Osteocyte (in vitro differentiated cells): ENCODE measurements around the gene XRCC4. TPM values are rescaled to one million over a fixed set of nuclear protein-coding genes. Genes with fewer than 3 reads are reported as not detected.

ENCODE experiments used
- DNase-seq: peaks from one replicate; pipeline ENCODE4 v3.0.0; 2021; ENCODE audit warnings: mixed read lengths; ENCODE audit not compliant: unreplicated experiment; ENCODE audit errors: extremely low spot score
- H3K27ac Mint-ChIP-seq: one replicate; pipeline ENCODE4 v1.8.0; 2021; ENCODE audit warnings: mild to moderate bottlenecking, mixed read lengths; ENCODE audit not compliant: unreplicated experiment
- H3K27me3 Mint-ChIP-seq: one replicate; pipeline ENCODE4 v1.8.0; 2021; ENCODE audit warnings: mixed read lengths; ENCODE audit not compliant: unreplicated experiment
- H3K36me3 Mint-ChIP-seq: one replicate; pipeline ENCODE4 v1.8.0; 2021; ENCODE audit warnings: mixed read lengths; ENCODE audit not compliant: unreplicated experiment
- H3K4me1 Mint-ChIP-seq: one replicate; pipeline ENCODE4 v1.8.0; 2021; ENCODE audit warnings: mixed read lengths; ENCODE audit not compliant: unreplicated experiment
- H3K4me3 Mint-ChIP-seq: one replicate; pipeline ENCODE4 v1.8.0; 2021; ENCODE audit warnings: mild to moderate bottlenecking, moderate library complexity, mixed read lengths; ENCODE audit not compliant: unreplicated experiment
- H3K9me3 Mint-ChIP-seq: one replicate; pipeline ENCODE4 v1.8.0; 2021; ENCODE audit warnings: mixed read lengths; ENCODE audit not compliant: unreplicated experiment
- total RNA-seq: library from RNA; stranded (reverse); gene quantifications from 2 replicates; pipeline ENCODE4 v1.2.1, GENCODE V29; 2021
- TF ChIP-seq, protein P1 (sequence below): fragments of 200-600 bp; sonication (generic); IDR thresholded peaks from 2 replicates; pipeline ENCODE4 v1.5.0; 2021; ENCODE audit warnings: antibody characterized with exemption, mild to moderate bottlenecking, moderate library complexity

XRCC4 gene
- total RNA-seq, 1 donor from 2014 or later: 4.2 TPM

DNA sequence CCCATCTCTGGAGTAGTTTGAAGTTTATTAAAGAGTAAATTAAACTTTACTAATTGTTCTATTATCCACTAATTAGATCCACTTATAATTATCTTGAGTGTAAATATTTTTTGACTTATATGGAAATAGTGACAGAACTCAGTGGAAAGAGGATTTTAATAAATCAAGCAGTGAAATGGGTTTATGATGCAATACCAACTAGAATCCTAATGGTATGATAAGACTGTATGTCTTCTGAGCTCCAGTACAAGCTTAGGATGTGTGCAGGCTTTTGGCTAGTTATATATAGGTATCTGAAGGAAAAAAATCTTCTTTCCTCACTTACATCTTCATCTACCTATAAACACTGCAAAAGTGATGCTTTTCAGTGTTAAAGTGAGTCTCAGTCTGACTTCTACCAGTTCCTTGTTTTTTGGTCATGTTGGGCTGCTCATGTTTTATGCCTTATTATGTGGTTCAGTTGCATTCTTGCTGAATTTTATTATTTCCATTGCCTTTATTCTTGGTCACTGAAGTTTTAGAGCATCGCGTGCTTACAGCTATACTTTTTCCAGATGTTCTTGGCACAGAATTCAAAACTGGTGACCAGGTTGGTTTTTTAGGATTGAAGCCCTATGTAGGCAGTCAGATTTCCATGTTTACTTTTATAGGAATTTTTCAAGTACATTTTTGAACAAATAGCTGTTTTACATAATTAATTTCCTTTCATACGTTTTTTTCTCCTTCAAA lies 30.5 kb downstream of the XRCC4 start:
- H3K9me3 Mint-ChIP-seq: peaks cover 5% of the 10 kb centered on the region
- DNase-seq: no peak
- H3K4me3 Mint-ChIP-seq: no peak overlapping the region
- peaks cover 6% of the 10 kb centered on the region for H3K36me3 Mint-ChIP-seq
- no peaks in the 10 kb centered on the region for H3K27me3 Mint-ChIP-seq
- H3K27ac Mint-ChIP-seq: no peak overlapping the region
- TF ChIP-seq, protein P1, sequence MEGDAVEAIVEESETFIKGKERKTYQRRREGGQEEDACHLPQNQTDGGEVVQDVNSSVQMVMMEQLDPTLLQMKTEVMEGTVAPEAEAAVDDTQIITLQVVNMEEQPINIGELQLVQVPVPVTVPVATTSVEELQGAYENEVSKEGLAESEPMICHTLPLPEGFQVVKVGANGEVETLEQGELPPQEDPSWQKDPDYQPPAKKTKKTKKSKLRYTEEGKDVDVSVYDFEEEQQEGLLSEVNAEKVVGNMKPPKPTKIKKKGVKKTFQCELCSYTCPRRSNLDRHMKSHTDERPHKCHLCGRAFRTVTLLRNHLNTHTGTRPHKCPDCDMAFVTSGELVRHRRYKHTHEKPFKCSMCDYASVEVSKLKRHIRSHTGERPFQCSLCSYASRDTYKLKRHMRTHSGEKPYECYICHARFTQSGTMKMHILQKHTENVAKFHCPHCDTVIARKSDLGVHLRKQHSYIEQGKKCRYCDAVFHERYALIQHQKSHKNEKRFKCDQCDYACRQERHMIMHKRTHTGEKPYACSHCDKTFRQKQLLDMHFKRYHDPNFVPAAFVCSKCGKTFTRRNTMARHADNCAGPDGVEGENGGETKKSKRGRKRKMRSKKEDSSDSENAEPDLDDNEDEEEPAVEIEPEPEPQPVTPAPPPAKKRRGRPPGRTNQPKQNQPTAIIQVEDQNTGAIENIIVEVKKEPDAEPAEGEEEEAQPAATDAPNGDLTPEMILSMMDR: no peak
- no peaks in the 10 kb centered on the region for H3K4me1 Mint-ChIP-seq

- H3K4me1 Mint-ChIP-seq: no peaks in the 10 kb centered on the region
- TF ChIP-seq, protein P1: no peak
- no peak overlapping the region for H3K27ac Mint-ChIP-seq
- peaks cover 6% of the 10 kb centered on the region for H3K36me3 Mint-ChIP-seq
- no peak overlapping the region for H3K4me3 Mint-ChIP-seq
- H3K9me3 Mint-ChIP-seq: peaks cover 5% of the 10 kb centered on the region
- DNase-seq: no peak
- no peaks in the 10 kb centered on the region for H3K27me3 Mint-ChIP-seq
Measured at GRCh38 chr5:83109380-83109779, 32.0 kb downstream of the XRCC4 start.

GRCh38 chr5:83115816-83116215 lies 38.5 kb downstream of the XRCC4 start:
- TF ChIP-seq, protein P1: no peak
- H3K27me3 Mint-ChIP-seq: no peaks in the 10 kb centered on the region
- peaks cover 14% of the 10 kb centered on the region for H3K36me3 Mint-ChIP-seq
- H3K4me3 Mint-ChIP-seq: no peak overlapping the region
- H3K4me1 Mint-ChIP-seq: no peaks in the 10 kb centered on the region
- no peak for DNase-seq
- peaks cover 10% of the 10 kb centered on the region for H3K9me3 Mint-ChIP-seq
- H3K27ac Mint-ChIP-seq: no peak overlapping the region

DNA sequence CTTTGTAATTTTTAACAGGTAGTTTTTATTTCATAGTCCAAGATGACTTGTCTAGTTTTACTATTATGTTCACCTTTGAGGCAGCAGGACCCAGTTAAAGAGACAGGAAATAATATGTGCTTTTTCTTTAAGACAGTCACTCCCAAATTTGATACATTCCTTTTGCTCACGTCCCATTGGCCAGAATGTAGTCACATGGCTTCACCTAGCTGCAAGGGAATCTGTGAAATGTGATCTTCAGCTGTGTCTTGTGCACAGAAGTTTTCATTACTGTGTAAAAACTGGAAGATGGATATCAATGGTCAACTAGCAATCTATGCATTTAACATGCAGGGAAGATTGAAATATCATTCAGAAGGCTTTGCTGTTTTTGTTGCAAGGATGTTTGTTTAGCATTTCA lies 41.1 kb downstream of the XRCC4 start:
- no peak overlapping the region for H3K27ac Mint-ChIP-seq

GRCh38 chr5:83118976-83119375 lies 41.6 kb downstream of the XRCC4 start:
- no peak for DNase-seq
- Mint-ChIP-seq H3K4me3 (no peak overlapping the region), H3K27me3 (no peaks in the 10 kb centered on the region), H3K27ac (no peak overlapping the region), H3K9me3 (peaks cover 7% of the 10 kb centered on the region), H3K36me3 (peaks cover 8% of the 10 kb centered on the region), H3K4me1 (no peaks in the 10 kb centered on the region)
- TF ChIP-seq, protein P1: no peak

More for the DNA sequence above, 41.1 kb downstream of the XRCC4 start:
- H3K4me1 Mint-ChIP-seq: no peaks in the 10 kb centered on the region
- peaks cover 7% of the 10 kb centered on the region for H3K9me3 Mint-ChIP-seq
- DNase-seq: no peak
- no peak overlapping the region for H3K4me3 Mint-ChIP-seq
- TF ChIP-seq, protein P1: no peak
- H3K27me3 Mint-ChIP-seq: no peaks in the 10 kb centered on the region
- peaks cover 8% of the 10 kb centered on the region for H3K36me3 Mint-ChIP-seq
